Activated CD8-positive, alpha-beta T cell treated with anti-CD3 and anti-CD28 coated beads for 36 hours (primary cell): Measurements from ENCODE around the gene ALDH7A1. TPM values are rescaled to one million over a fixed set of nuclear protein-coding genes. Genes with fewer than 3 reads are reported as not detected.
"Not testable (repeated sequence)": the region's sequence is repeated elsewhere in the genome, so short reads cannot be mapped to it uniquely, and the experiment has no call there.

ENCODE experiments used
- ATAC-seq: fragments of 200-7000 bp; cut with Tn5 transposase; one replicate; pipeline ENCODE4 v1.10.0; 2021; ENCODE audit warnings: mild to moderate bottlenecking, moderate library complexity
- CTCF ChIA-PET: fragments of 350-600 bp; sonication (Branson Sonifier 250); formaldehyde crosslinking; loops from one replicate; lab custom pipeline; 2021; ENCODE audit warnings: antibody characterized with exemption; lab: Charles Lee
- POLR2A ChIA-PET: fragments of 350-600 bp; sonication (Branson Sonifier 250); formaldehyde crosslinking; loops from one replicate; lab custom pipeline; 2021; ENCODE audit warnings: antibody characterized with exemption; lab: Charles Lee
- DNase-seq: peaks from one replicate; pipeline ENCODE4 v3.0.0-alpha.2; 2020
- H3K27ac Mint-ChIP-seq: one replicate; pipeline ENCODE4 v1.8.0; 2021; ENCODE audit warnings: mild to moderate bottlenecking, mixed read lengths
- H3K27me3 Mint-ChIP-seq: one replicate; pipeline ENCODE4 v1.8.0; 2021; ENCODE audit warnings: mixed read lengths
- H3K36me3 Mint-ChIP-seq: one replicate; pipeline ENCODE4 v1.8.0; 2021; ENCODE audit warnings: low read depth, mixed read lengths
- H3K4me1 Mint-ChIP-seq: one replicate; pipeline ENCODE4 v1.8.0; 2021; ENCODE audit warnings: low read depth, mixed read lengths
- H3K4me3 Mint-ChIP-seq: one replicate; pipeline ENCODE4 v1.8.0; 2021; ENCODE audit warnings: mild to moderate bottlenecking, moderate library complexity, mixed read lengths
- H3K9me3 Mint-ChIP-seq: one replicate; pipeline ENCODE4 v1.8.0; 2021; ENCODE audit warnings: mixed read lengths
- CTCF ChIP-seq: fragments of 200-600 bp; IDR thresholded peaks from one replicate; pipeline ENCODE4 v1.8.0; 2022; ENCODE audit warnings: antibody characterized with exemption, mild to moderate bottlenecking
- intact Hi-C: fragments of 100-400 bp; cut with micrococcal nuclease; formaldehyde crosslinking; loops from one replicate; pipeline ENCODE4 v1.10.0; 2022
- total RNA-seq, 2 experiments: library from RNA; stranded (reverse); gene quantifications; one replicate each; pipeline ENCODE4 v1.2.3, GENCODE V29; 2021

ALDH7A1 gene
- total RNA-seq, 2 experiments from 2014 or later: 4.8 to 5.1 TPM

DNA sequence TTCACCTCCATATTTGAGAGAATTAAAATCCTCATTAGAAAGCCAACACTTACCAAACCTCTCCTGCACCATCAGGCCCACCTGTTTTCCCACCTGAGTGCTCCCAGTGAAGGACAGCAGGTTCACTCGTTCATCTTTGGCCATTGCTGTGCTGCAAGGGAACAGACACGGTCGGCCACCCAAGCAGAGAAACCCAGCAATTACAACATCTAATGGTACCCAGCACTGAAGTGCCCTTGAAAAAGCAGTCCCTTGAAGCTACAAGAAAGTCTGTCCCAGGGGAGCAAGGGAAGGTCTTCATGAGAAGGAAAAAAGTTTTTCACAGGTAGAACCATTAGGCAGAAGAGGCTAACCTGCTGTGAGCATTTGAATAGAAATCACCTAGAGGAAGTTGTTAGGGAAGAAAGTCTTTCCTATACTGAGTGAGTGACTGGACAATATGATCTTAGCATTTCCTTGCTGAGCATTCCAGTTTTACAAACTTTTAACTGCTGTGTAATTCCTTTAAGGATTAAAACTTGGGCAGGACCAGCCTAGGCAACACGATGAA lies 26.7 kb downstream of the ALDH7A1 start:
- POLR2A ChIA-PET: no interaction called here
- no peak for ATAC-seq
- intact Hi-C loops: no loop called here
- no peak for TF ChIP-seq CTCF
- Mint-ChIP-seq H3K4me1 (no peaks in the 10 kb centered on the region), H3K4me3 (no peak overlapping the region), H3K27me3 (no peaks in the 10 kb centered on the region), H3K36me3 (no peaks in the 10 kb centered on the region), H3K27ac (no peak overlapping the region), H3K9me3 (no peaks in the 10 kb centered on the region)
- no peak for DNase-seq
- CTCF ChIA-PET: no interaction called here

DNA sequence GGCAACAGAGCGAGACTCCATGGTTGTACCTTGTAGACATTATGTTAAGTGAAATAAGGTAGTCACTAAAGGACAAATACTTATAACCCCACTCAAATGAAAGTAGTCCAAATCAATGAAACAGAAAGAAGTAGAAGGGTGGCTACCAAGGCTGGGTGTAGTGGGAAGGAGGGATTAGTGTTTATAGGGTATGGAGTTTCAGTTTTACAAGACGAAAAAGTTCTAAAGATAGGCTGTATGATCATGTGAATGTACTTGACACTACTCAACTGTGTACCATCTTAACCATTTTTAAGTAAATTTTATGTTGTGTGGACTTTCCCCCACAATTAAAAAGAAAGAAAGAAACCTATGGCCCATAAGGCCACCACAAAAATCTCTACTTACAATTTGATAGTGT lies 32.2 kb downstream of the ALDH7A1 start:
- no peak for ATAC-seq
- H3K27me3 Mint-ChIP-seq: no peaks in the 10 kb centered on the region

DNA sequence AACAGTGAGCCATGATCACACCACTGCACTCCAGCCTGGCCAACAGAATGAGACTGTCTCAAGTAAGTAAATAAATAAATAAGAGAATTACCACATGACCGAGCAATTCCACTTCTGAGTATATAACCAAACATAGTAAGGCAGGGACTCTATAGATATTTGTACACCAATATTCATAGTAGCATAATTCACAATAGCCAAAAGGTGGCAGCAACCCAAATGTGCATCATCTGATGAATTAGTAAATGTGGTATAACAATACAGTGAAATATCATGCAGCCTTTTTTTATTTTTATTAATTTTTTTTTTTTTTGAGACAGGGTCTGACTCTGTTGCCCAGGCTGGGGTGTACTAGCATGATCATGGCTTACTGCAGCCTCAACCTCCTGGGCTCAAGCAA lies 33.1 kb downstream of the ALDH7A1 start:
- Mint-ChIP-seq H3K27ac (no peak overlapping the region), H3K9me3 (no peaks in the 10 kb centered on the region), H3K36me3 (no peaks in the 10 kb centered on the region), H3K4me3 (no peak overlapping the region), H3K4me1 (no peaks in the 10 kb centered on the region), H3K27me3 (no peaks in the 10 kb centered on the region)
- ATAC-seq (no peak), DNase-seq (no peak)
- ChIA-PET POLR2A (no interaction called here), CTCF (interaction anchor here (0.7 kb wide), 1 partner anchor 208 kb away, joined by 3 read pairs; no protein-coding TSS in a partner anchor)
- TF ChIP-seq CTCF: no peak
- intact Hi-C loops: no loop called here

More for the DNA sequence above, 32.2 kb downstream of the ALDH7A1 start:
- POLR2A ChIA-PET: no interaction called here
- Mint-ChIP-seq H3K9me3 (no peaks in the 10 kb centered on the region), H3K27ac (no peak overlapping the region), H3K4me1 (no peaks in the 10 kb centered on the region), H3K4me3 (no peak overlapping the region), H3K36me3 (no peaks in the 10 kb centered on the region)
- TF ChIP-seq CTCF: no peak
- CTCF ChIA-PET: interaction anchor here (0.7 kb wide), 1 partner anchor 209 kb away, joined by 3 read pairs; no protein-coding TSS in a partner anchor
- intact Hi-C loops: no loop called here
- no peak for DNase-seq

DNA sequence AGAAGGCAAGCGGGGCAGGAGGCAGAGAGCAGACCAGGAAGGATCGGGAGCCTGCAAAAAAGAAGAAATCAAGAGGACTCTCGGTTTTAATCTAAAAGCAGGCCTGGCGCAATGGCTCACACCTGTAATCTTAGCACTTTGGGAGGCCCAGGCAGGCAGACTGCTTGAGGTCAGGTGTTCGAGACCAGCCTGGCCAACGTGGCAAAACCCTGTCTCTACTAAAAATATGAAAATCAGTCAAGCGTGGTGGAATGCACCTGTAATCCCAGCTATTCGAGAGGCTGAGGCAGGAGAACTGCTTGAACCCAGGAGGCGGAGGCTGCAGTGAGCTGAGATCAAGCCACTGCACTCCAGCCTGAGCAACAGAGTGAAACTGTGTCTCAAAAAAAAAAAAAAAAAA lies 39.9 kb downstream of the ALDH7A1 start:
- H3K4me3 Mint-ChIP-seq, CTCF ChIA-PET, intact Hi-C loops, DNase-seq, H3K9me3 Mint-ChIP-seq, H3K27me3 Mint-ChIP-seq, H3K36me3 Mint-ChIP-seq, H3K27ac Mint-ChIP-seq, ATAC-seq, H3K4me1 Mint-ChIP-seq: not testable (repeated sequence)
- POLR2A ChIA-PET: interaction anchor here (0.6 kb wide), 1 partner anchor 15 kb away, joined by 3 read pairs; no protein-coding TSS in a partner anchor

GRCh38 chr5:126552614-126553013 lies 42.4 kb downstream of the ALDH7A1 start:
- DNase-seq (peak; percentile 21), ATAC-seq (no peak)
- H3K4me3 Mint-ChIP-seq: no peak overlapping the region
- H3K27ac Mint-ChIP-seq: no peak overlapping the region
- no peaks in the 10 kb centered on the region for H3K27me3 Mint-ChIP-seq
- intact Hi-C loops: no loop called here
- no peaks in the 10 kb centered on the region for H3K36me3 Mint-ChIP-seq
- ChIA-PET CTCF (no interaction called here), POLR2A (no interaction called here)
- no peak for TF ChIP-seq CTCF
- H3K9me3 Mint-ChIP-seq: no peaks in the 10 kb centered on the region
- H3K4me1 Mint-ChIP-seq: no peaks in the 10 kb centered on the region
